GM19372 (cell line): ENCODE measurements around the gene ZNF10.

Experiments used
- ATAC-seq: cut with Tn5 transposase; IDR thresholded peaks from one replicate; pipeline ENCODE4 v1.9.1; 2021; ENCODE audit warnings: mild to moderate bottlenecking, low read depth, moderate library complexity; ENCODE audit not compliant: unreplicated experiment

Gene ZNF10

GRCh38 chr12:133192847-133193246, 62.4 kb downstream of the ZNF10 start:
- ATAC-seq, result no peak

- ATAC-seq, result no peak
Observed at GRCh38 chr12:133201888-133202287, 71.5 kb downstream of the ZNF10 start.

DNA sequence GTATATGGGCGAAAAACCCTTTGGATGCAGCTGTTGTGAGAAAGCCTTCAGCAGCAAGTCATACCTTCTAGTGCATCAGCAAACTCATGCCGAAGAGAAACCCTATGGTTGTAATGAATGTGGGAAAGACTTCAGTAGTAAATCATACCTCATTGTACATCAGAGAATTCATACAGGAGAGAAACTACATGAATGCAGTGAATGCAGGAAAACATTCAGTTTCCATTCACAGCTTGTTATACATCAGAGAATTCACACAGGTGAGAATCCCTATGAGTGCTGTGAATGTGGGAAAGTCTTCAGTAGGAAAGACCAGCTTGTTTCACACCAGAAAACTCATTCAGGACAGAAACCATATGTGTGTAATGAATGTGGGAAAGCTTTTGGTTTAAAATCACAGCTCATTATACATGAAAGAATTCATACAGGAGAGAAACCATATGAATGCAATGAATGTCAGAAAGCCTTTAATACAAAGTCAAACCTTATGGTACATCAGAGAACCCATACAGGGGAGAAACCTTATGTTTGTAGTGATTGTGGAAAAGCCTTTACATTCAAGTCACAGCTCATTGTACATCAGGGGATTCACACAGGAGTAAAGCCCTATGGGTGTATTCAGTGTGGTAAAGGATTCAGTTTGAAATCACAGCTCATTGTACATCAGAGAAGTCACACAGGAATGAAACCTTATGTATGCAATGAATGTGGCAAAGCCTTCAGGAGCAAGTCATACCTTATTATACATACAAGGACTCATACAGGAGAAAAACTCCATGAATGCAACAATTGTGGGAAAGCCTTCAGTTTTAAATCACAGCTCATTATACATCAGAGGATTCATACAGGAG, 72.3 kb downstream of the ZNF10 start:
- ATAC-seq, result no peak

- no peak for ATAC-seq
Observed at GRCh38 chr12:133203344-133204263, 73.2 kb downstream of the ZNF10 start.

DNA sequence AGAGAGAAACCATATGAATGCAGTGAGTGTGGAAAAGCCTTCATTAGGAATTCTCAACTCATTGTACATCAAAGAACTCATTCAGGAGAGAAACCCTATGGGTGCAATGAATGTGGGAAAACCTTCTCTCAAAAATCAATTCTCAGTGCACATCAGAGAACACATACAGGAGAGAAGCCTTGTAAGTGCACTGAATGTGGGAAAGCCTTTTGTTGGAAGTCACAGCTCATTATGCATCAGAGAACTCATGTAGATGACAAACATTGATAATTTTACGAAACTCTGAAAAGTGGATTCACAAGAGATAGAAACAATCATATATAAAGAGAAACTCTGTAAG, 73.8 kb downstream of the ZNF10 start:
- no peak for ATAC-seq

- ATAC-seq, result no peak
Observed at GRCh38 chr12:133206390-133206789, 76.0 kb downstream of the ZNF10 start.
